OCI-LY7 (cell line): ENCODE data around the gene PATJ. TPM values are rescaled to one million over a fixed set of nuclear protein-coding genes. Genes with fewer than 3 reads are reported as not detected.

Experiments used
- BruUV-seq: library from RNA; stranded (reverse); fragments of 400-500 nt; replicated peaks from 2 replicates; lab custom pipeline; 2021; lab: Mats Ljungman, UMichigan
- CTCF ChIA-PET: fragments of 300-600 bp; sonication (Branson Sonifier 250); formaldehyde crosslinking; loops from one replicate; lab custom pipeline; 2022; ENCODE audit warnings: antibody characterized with exemption; ENCODE audit not compliant: unreplicated experiment; lab: Charles Lee
- POLR2A ChIA-PET: fragments of 300-600 bp; sonication (Branson Sonifier 250); formaldehyde crosslinking; loops from one replicate; lab custom pipeline; 2022; ENCODE audit warnings: antibody characterized with exemption; lab: Charles Lee
- DNase-seq: peaks from one replicate; pipeline ENCODE4 v3.0.0-alpha.2; 2015; ENCODE audit warnings: low spot score
- H2AFZ ChIP-seq: fragments of 200-600 bp; sonication (generic), shearing (Covaris generic); 2 replicates; pipeline ENCODE4 v1.6.1; 2014; ENCODE audit warnings: mild to moderate bottlenecking, antibody characterized with exemption, low read length, moderate library complexity
- H3K27ac ChIP-seq: fragments of 200-600 bp; sonication (generic); 2 replicates; pipeline ENCODE4 v1.5.1; 2014; ENCODE audit warnings: mixed run types, low read depth, mild to moderate bottlenecking, moderate library complexity, low read length, inconsistent platforms; ENCODE audit not compliant: poor library complexity, severe bottlenecking
- H3K36me3 ChIP-seq: fragments of 200-600 bp; sonication (generic); 2 replicates; pipeline ENCODE4 v1.6.1; 2014; ENCODE audit warnings: mild to moderate bottlenecking, antibody characterized with exemption, low read length, moderate library complexity, mixed read lengths; ENCODE audit not compliant: insufficient read depth
- H3K4me1 ChIP-seq: fragments of 200-600 bp; sonication (generic); 2 replicates; pipeline ENCODE4 v1.5.1; 2014; ENCODE audit warnings: mild to moderate bottlenecking, low read length; ENCODE audit not compliant: insufficient read depth, poor library complexity, severe bottlenecking
- H3K4me2 ChIP-seq: fragments of 200-600 bp; sonication (generic); 2 replicates; pipeline ENCODE4 v1.6.1; 2014; ENCODE audit warnings: mild to moderate bottlenecking, low read length
- H3K4me3 ChIP-seq: fragments of 200-600 bp; sonication (generic); 2 replicates; pipeline ENCODE4 v1.5.1; 2014; ENCODE audit warnings: mild to moderate bottlenecking, low read depth, low read length; ENCODE audit not compliant: poor library complexity, severe bottlenecking
- H3K79me2 ChIP-seq: fragments of 200-600 bp; sonication (generic); 2 replicates; pipeline ENCODE4 v1.6.1; 2016; ENCODE audit warnings: low read depth, mild to moderate bottlenecking, low read length, moderate library complexity, mixed read lengths; ENCODE audit not compliant: insufficient read depth
- H3K9me2 ChIP-seq: fragments of 200-600 bp; sonication (generic); 2 replicates; pipeline ENCODE4 v1.6.1; 2016; ENCODE audit warnings: mild to moderate bottlenecking, low read length, mixed read lengths; ENCODE audit not compliant: insufficient read depth
- H3K9me3 ChIP-seq: fragments of 200-600 bp; sonication (generic); 2 replicates; pipeline ENCODE4 v1.6.1; 2014; ENCODE audit warnings: mild to moderate bottlenecking, mixed run types, low read length, mixed read lengths
- H4K20me1 ChIP-seq: fragments of 200-600 bp; sonication (generic); 2 replicates; pipeline ENCODE4 v1.6.1; 2014; ENCODE audit warnings: mild to moderate bottlenecking, antibody characterized with exemption, low read length, moderate library complexity, mixed read lengths; ENCODE audit not compliant: insufficient read depth
- CTCF ChIP-seq: fragments of 200-600 bp; sonication (generic); conservative IDR thresholded peaks from 2 replicates; pipeline ENCODE4 v1.5.1; 2014; ENCODE audit warnings: mild to moderate bottlenecking, antibody characterized with exemption, low read length, moderate library complexity, mixed read lengths
- EZH2phosphoT487 ChIP-seq: fragments of 200-600 bp; sonication (generic); IDR thresholded peaks from 2 replicates; pipeline ENCODE4 v1.6.1; 2018; ENCODE audit warnings: low read depth, borderline replicate concordance, mild to moderate bottlenecking, mixed run types, antibody characterized with exemption, low read length, moderate library complexity, mixed read lengths
- intact Hi-C: fragments of 100-400 bp; cut with micrococcal nuclease; formaldehyde crosslinking; loops from one replicate; pipeline ENCODE4 v1.10.0; 2022; ENCODE audit not compliant: unreplicated experiment
- total RNA-seq, 2 experiments: library from RNA; depleted of rRNA in 1 of 2; stranded (reverse); fragments of >200 nt in 1 of 2; shearing (Covaris generic) in 1 of 2; gene quantifications; 2 replicates each; pipeline ENCODE4 v1.2.3, GENCODE V29; 2014 to 2022

Gene PATJ
- total RNA-seq, 2 experiments from 2014 or later: 0.95 to 4.0 TPM

GRCh38 chr1:61981870-61982660 lies 239.8 kb downstream of the PATJ start:
- no peaks in the 10 kb centered on the region for H3K9me3 ChIP-seq
- TF ChIP-seq EZH2phosphoT487: no peak
- no peak for TF ChIP-seq CTCF
- BruUV-seq: no TSS peak
- H3K9me2 ChIP-seq: no peaks in the 10 kb centered on the region
- intact Hi-C loops: no loop called here
- no peaks in the 10 kb centered on the region for H3K36me3 ChIP-seq
- ChIA-PET POLR2A (no interaction called here), CTCF (no interaction called here)
- H3K4me3 ChIP-seq: no peak overlapping the region
- no peak for DNase-seq
- H4K20me1 ChIP-seq: no peaks in the 10 kb centered on the region
- H3K4me1 ChIP-seq: no peaks in the 10 kb centered on the region
- H2AFZ ChIP-seq: no peak overlapping the region
- H3K79me2 ChIP-seq: no peaks in the 10 kb centered on the region
- H3K27ac ChIP-seq: no peak overlapping the region
- no peak overlapping the region for H3K4me2 ChIP-seq

DNA sequence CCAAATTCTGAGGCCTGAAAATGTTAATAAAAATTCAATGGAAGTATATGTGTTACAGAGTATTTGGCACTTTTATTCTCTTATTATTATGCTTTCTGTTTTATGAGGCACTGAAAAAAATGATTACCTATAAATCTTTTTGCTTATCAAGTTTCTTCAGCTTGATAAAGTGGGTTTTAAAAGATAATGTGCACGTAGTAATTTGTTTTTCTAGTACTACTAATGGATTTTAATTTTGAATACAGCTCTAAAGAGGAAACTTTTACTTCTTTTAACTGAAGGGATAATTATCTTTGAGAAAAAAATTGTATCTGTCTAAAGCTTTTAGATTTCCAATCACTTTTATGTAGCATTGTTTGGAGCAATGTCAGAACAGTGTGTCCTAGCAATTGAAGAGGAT lies 241.0 kb downstream of the PATJ start:
- POLR2A ChIA-PET: interaction anchor here (0.8 kb wide), 1 partner anchor 43 kb away, joined by 4 read pairs; no protein-coding TSS in a partner anchor
- no peak overlapping the region for H3K27ac ChIP-seq
- BruUV-seq: no TSS peak
- H3K9me3 ChIP-seq: no peaks in the 10 kb centered on the region
- H3K4me2 ChIP-seq: no peak overlapping the region
- no peaks in the 10 kb centered on the region for H3K9me2 ChIP-seq
- H3K36me3 ChIP-seq: no peaks in the 10 kb centered on the region
- DNase-seq: no peak
- no peaks in the 10 kb centered on the region for H3K79me2 ChIP-seq
- no peaks in the 10 kb centered on the region for H3K4me1 ChIP-seq
- CTCF ChIA-PET: no interaction called here
- TF ChIP-seq EZH2phosphoT487: no peak
- TF ChIP-seq CTCF: no peak
- H4K20me1 ChIP-seq: no peaks in the 10 kb centered on the region
- no peak overlapping the region for H2AFZ ChIP-seq
- intact Hi-C loops: no loop called here
- no peak overlapping the region for H3K4me3 ChIP-seq

DNA sequence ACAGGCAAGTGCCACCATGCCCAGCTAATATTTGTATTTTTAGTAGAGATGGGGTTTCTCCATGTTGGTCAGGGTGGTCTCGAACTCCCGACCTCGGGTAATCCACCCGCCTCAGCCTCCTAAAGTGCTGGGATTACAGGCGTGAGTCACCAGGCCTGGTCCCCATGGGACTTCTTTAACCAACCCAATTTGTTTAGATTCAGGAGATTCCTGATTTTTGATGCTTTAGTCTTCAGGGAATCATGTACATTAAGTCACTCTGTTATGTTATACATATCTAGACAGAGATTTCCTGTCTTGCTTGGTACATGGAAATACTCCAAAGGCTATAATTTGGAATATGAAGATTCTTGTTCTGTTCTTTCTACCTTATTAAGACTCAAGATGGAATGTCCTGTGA lies 250.0 kb downstream of the PATJ start:
- no TSS peak for BruUV-seq
- H3K36me3 ChIP-seq: no peaks in the 10 kb centered on the region
- no peaks in the 10 kb centered on the region for H4K20me1 ChIP-seq
- H3K4me1 ChIP-seq: no peaks in the 10 kb centered on the region
- H3K9me3 ChIP-seq: no peaks in the 10 kb centered on the region
- DNase-seq: no peak
- H3K79me2 ChIP-seq: no peaks in the 10 kb centered on the region
- no peaks in the 10 kb centered on the region for H3K9me2 ChIP-seq
- no peak for TF ChIP-seq CTCF
- TF ChIP-seq EZH2phosphoT487: no peak
- H3K27ac ChIP-seq: no peak overlapping the region
- H3K4me3 ChIP-seq: no peak overlapping the region
- ChIA-PET POLR2A (no interaction called here), CTCF (no interaction called here)
- H2AFZ ChIP-seq: no peak overlapping the region
- H3K4me2 ChIP-seq: no peak overlapping the region
- intact Hi-C loops: no loop called here
